Stimulated activated CD8-positive, alpha-beta memory T cell treated with anti-CD3 and anti-CD28 coated beads, Interleukin-12 subunit alpha, Interleukin-12 subunit beta, amount 100 ng/mL, for 4 hours (primary cell): ENCODE data around the gene EARS2.
A peak's percentile ranks its signal among the peaks of the same experiment; 100 is the strongest.
"Not testable (repeated sequence)": the region's sequence is repeated elsewhere in the genome, so short reads cannot be mapped to it uniquely, and the experiment has no call there.

Experiments
- DNase-seq: peaks from one replicate; pipeline ENCODE4 v3.0.0-alpha.2; 2020; ENCODE audit warnings: low read depth

Gene EARS2

DNA sequence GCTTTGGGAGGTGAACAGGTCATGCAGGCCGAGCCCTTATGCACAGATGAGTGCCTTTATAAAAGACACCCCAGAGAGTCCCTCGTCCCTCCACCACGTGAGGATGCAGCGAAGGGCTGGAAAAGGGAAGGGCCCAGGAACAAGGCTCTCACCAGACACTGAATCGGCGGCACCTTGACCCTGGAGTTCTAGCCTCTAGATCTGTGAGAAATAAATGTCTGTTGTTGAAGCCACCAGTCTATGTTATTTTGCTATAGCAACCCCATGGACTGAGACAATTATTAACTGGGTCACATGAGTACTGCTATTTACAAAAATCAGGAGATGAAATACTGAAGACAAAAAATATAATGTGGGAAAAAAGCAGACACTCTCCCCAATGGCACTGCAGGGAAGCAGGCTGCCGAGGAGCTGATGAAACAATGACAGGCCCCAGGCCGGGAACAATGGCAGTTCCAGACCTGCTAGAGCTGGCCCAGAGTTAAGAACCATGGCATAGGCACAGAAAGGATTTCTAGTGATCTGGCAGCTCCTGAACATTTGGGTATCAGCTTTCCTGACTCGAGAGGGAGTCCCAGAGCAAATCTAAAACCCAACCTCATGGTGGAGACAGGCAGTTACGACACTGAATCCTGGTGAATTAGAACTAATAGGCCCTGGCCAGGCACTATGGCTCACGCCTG, 29.0 kb downstream of the EARS2 start:
- DNase-seq: no peak

DNA sequence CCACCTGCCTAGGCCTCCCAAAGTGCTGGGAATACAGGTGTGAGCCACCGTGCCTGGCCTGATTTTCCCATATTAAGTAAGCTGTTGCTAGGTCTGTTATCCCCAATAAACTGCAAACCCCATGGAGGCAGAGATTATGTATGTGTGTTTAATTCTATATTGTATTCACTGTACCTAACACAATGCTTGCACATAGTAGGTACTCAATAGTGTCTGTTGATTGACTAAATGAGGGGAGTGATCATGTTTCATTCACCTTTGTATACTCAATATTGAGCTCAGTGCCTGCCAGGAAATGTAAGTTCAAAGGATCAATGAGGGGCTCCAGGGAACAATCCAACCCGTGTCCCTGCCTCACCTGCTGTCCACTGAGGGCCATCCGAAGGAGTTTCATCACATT, 32.3 kb downstream of the EARS2 start:
- no peak for DNase-seq

DNA sequence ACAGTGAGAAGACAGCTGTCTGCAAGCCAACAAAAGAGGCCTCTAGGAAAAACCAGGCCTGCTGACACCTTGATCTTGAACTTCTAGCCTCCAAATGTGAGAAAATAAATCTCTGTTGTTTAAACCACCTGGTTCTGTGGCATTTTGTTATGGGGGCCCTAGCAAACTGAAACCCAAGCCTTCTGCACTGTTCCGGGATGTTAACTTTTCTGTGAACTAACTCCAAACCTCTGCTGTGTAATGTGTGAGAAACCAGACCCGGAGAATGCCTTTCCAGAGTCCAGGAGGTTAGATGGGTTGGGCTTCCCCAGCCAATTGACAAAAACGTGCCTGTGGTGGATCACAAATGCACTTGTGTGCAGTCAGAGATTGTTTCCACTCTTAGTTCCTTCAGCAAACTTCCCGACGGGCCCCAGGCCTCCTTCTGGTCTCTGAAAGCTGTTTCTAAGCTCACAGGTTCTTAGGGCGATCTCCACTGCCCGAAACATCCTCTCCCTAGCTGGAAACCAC, 33.2 kb downstream of the EARS2 start:
- DNase-seq: no peak

DNA sequence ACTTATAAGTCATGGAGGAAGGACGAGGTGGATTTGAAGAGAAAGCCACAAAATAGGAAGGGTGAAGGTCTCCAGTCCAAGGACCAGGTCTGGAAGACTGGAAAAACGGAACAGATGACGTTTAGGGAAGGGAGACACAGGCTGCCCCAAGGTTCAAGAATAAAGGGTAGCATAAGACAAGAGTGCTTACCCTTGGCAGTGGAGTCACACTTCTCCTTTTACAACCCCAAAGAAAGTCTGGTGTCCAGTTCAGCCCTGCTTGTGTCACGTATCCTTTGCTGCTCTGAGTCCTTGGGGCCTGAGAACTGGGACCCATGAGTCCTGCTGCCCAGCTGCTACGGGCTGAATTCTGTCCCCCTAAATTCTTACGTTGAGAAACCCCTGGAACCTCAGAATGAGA, 33.8 kb downstream of the EARS2 start:
- DNase-seq: no peak

DNA sequence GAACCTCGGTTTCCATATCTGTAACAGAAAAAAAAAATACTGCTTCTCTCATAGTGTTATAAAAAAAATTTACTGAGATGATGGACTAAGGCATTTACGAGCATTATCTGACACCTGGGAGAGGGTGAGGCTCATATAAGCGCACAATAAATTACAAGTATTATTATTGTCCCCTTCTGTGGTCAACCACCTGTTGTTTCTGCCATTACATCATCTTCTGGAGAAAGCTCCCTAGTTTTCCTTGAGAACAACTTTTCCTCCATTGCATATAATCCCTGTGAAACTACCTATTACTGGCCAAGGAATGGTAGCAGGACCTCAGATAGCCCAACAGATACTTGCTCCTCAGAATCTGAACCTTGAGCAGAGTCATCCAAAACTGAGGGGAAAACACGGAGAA, 35.2 kb downstream of the EARS2 start:
- no peak for DNase-seq

DNA sequence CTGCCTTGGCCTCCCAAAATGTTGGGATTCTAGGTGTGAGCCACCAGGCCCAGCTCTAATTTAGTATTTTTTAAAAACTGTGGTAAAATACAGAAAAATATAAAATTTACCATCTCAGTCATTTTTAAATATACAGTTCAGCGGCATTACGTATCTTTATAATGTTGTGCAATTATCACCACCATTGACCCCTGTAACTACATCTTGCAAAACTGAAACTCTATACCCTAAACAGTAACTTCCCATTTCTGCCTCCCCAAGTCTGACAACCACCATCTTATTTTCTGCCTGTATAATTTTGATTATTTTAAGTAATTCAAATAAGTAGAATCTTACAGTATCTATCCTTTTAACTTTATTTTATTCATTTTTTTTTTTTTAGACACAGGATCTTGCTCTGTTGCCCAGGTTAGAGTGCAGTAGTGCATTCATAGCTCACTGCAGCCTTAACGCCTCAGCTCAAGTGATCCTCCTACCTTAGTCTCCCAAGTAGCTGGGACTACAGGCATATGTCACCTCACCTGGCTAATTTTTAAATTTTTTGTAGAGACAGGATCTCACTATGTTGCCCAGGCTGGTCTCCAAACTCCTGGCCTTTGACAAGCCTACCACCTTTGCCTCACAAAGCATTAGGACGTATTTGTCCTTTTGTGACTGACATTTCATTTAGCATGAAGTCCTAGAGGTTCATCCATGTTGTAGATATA, 36.0 kb downstream of the EARS2 start:
- DNase-seq: no peak

DNA sequence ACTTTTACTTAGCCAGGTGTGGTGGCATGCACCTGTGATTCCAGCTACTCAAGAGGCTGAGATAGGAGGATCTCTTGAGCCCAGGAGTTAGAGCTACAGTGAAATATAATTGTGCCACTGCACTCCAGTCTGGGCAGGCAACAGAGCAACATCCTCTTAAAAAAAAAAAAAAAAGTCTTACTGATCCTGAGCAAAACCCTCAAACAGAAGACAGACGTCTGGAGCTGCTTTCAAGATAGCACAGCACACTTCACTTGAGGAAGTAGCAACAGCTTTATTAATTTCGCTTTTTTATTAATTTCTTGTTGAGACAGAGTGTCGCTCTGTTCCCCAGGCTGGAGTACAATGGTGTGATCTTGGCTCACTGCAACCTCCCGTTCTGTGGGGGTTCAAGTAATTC, 36.6 kb downstream of the EARS2 start:
- no peak for DNase-seq

DNA sequence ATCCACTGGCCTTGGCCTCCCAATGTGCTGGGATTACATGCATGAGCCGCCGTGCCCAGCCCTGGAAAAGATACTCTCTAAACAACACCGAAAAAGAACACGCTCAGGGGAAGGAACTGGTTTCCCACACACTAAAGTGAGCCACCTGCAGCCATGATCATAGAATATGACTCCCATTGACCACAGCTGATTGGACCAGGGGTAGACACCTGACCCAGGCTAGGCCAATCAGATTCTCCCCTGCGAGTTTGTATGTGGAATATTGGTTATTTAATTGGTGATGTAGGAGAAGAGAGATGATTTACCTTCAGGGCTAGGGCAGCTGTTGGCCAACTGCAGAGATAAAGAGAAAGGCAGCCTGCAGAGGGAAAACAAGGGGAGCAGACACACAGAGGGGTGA, 37.9 kb downstream of the EARS2 start:
- no peak for DNase-seq

DNA sequence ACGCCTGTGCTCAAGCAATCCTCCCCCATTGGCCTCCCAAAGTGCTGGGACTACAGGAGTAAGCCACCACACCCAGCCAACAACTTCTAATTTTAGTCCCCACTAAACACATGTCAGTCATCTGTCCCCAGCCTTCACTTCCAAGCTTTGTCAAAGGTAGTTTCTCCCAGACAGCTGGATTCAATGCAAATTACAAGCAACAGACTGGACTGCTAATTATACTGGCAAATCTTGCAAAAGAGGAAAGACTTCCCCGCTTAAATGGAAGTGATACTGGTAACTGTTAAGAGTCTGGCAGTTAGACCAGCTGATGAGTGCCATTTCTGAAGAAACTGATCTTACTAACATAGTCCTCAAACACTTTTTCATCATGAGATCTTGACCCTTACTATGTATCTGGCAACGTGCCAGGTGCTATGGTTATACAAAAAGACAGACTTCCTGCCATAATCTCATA, 38.7 kb downstream of the EARS2 start:
- DNase-seq: no peak

DNA sequence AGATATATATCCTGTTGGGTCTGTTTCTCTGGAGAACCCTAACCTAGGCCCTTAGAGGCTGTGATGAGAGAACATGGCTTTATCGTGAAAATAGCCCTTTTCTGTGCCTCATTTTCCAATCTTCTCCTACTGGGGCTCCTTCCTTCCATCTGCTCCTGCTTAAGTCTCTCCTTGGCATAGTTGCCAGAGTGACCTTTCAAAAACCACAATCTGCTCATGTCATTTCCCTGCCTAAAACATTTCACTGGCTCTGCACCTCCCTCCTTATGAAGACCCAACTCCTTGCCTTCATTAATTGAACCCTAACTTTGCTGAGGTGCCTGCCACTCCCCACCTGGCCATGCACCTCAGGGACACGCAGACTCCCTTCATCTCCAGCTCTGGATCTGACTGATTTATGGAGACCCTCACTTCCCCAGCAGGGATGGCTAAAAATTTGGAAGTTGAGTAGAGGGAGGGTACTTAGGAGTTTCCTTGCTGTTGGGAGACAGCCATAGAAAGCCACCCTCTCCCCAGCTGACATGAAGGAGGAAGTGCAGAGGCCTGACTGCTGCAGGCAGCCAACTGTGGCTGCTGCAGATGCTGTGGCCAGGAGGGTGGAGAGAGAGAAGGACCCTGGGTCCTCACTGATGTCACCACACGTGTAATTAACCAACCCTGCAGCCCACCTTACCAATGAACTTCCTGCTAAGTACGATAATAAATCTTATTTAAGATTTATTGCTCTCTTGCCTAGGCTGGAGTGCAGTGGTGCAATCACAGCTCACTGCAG, 40.6 kb downstream of the EARS2 start:
- DNase-seq: no peak

DNA sequence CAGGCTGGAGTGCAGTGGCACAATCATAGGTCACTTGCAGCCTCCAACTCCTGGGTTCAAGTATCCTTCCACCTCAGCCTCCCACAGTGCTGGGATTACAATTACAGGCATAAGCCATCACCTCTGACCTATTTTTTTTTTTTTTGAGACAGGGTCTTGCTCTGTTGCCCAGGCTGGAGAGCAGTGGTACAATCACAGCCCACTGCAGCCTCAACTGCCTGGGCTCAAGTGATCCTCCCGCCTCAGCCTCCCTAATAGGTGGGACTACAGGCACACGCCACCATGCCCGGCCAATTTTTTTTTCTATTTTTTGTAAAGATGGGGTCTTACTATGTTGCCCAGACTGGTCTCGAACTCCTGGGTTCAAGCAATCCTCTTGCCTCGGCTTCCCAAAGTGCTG, 41.3 kb downstream of the EARS2 start:
- no peak for DNase-seq

DNA sequence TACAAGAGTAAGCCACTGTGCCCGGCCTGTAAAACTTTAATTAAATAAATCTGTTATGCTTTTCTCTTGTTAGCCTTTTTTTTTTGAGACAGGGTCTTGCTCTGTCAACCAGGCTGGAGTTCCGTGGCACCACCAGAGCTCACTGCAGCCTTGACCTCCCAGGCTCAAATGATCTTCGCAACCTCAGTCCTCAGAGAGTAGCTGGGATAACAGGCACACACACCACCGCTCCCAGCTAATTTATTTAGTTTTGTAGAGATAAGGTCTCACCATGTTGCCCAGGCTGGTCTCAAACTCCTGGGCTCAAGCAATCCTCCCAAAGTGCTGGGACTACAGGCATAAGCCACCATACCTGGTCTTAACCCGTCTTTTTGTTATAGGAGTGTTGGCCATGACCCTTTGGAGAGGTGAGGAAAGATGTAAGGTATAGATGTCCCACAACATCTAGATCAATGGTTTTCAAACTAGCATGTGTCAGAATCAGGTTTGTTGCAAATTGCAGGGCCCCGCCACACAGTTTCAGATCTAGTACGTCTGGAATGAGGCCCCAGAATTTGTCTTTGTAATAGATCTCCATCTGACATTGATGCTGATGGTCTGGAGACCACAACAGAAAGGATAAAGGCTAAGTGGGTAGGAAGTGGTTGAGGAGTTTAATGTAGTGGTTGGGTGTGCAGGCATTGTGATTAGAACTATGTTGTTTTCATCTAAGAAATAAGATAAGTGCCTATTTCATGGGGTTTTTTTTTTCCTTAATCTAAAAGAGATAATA, 42.6 kb downstream of the EARS2 start:
- DNase-seq: no peak

DNA sequence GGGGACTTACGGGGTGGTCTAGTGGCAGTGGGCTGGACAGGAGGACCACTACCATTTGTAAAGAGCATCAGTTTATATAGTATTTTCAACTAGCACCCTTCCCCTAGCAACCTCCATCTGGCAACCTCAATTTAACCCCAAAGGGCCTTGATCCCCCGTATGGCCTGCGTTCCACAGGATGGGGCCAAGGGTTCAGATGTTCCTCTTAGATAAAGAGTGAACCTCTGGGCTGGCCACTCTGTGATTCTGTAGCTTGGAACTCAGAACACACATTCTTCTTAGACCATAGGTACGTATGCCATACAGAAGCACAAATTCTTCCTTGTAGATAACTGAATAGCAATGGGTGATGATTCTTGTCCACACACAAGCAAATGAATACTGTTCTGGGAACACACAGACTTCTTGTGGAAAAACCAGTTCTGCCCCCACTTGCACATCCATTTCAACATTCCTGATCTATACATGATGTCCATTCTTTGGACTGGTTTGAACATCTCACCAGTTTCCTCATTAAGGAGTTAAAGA, 44.9 kb downstream of the EARS2 start:
- DNase-seq: no peak

DNA sequence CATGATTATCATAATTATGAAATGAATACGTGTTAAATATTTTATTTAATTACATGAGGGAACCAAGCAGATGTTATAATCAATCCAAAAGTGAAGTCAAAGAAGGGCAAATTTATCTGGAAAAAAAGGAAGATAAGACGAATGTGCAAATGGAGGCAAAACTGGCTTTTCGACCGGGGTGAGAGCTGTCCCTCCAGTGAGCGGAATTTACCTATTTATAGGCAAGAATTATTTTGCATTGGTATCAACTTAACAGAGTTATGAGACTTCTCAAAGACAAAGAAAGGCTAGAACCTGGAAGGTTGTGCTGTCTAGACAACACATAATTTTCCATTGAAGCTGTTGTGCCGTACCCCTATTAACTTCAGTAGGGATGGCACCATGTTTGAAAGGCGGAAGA, 45.4 kb downstream of the EARS2 start:
- no peak for DNase-seq

DNA sequence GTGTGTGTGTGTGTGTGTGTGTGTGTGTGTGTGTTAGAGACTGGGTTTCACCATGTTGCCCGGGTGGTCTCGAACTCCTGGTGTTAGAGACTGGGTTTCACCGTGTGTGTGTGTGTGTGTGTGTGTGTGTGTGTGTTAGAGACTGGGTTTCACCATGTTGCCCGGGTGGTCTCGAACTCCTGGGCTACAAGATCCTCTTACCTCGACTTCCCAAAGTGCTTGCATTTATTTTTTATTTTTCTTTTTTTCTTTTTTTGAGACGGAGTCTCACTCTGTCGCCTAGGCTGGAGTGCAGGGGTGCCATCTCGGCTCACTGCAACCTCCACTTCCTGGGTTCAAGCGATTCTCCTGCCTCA, 46.3 kb downstream of the EARS2 start:
- DNase-seq: not testable (repeated sequence)

DNA sequence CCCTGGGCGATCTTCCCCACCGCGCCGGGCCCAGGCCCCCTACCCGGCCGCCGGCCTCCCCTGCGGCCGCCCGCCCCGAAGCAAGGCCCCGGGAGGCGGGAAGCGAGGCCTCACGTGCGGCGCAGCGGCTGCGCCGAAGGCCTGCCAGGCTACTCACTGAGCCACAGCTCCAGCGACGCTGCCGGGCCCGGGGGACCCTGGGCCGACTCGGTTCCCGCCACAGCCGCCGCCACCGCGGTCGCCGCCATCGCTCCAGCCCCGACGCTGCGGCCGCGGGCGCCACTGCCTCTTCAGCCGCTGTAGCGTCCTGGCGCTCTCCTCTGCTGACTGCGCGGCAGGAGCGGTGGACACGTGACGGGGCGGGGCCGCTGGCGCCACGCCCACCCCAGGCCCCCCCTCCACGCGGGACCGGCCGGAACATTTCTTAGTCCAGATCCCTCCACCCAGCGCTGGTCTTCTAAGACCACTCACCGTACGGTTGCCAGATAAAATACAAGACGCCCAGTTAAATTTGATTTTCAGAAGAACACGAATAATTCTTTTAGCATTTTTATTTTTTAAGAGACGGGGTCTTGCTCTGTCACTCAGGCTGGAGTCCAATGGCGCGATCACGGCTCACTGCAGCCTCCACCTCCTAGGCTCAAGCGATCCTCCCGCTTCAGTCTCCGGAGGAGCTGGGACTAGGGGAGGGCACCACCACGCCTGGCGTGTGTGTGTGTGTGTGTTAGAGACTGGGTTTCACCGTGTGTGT, 46.8 kb downstream of the EARS2 start, which contains the start of gene GGA2:
Gene GGA2 (minus strand): TSS at position 331 of the 751 bp plus-strand sequence. CDS start 83 bp downstream, at position 248.
- DNase-seq: peak; percentile 70

DNA sequence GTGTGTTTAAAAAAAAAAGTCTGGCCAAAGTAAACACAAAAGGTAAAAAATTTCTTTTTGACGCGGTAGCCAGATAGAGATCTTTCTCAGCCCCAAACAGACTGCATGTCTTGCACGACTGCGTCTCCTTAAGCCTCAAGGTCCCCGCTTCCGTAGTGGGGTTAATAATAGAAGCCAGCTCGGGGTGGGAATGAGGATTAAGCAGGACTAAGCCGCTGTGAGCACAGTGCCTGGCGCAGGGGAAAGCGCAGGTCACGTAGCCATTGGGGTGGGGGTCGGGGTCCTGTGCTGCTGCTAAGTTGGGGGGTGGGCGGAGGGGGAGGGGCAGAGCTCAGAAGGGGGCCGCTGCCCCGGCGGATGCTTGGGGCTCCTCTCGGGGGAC, 47.4 kb downstream of the EARS2 start:
- DNase-seq: peak; percentile 1

DNA sequence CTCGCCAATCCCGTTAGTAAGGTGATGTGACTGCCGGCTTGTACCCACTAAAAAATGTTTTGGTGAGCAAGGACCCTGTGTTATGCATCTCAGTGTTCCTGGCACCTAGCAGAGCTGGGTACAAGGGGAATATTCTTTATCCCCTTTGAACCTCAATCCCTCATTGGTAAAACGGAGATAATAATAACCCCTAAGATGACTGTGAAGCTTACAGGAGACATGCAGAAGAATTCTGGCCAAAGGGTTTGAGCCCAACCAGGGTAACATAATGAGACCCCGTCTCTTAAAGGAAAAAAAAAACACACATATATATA, 47.8 kb downstream of the EARS2 start:
- DNase-seq: no peak

DNA sequence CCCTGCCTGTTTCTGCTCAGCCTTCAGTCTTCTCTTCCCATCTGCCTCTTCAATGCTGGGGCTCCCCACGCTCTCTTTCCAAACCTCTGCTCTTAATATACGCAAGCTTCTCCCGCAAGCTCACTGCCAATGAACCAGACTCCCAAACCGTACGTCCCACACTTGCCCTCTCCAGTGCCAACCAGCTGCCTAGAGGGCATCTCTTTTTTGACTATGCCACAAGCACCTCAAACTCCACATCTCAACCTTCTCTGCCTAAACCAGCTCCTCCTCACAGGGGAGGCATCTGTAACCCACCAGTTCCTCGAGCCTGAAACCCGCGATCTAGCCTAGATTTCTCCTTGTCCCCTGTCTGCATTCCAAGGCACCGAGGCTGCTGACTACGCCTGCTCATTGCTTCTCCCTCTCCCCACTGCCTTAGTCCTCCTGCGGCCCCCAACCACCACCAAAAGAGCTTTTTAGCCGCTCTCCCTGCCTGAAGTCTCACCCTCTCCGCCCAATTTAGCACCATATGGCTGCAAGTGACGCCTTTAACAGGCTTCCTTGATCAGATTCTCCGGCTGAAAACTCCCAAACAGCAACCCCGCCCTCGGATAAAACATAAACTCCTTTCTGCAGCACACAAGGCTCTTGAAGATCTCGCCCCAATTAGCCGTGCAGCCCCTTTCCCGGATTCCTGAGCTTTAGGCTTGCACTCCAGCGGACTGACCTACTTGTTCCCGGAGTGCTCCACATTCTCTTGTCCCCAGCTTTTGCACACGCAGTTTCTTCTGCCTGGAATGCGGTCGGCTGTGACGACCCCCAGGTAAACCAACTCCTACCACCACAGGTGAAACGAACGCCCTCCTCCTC, 48.3 kb downstream of the EARS2 start:
- no peak for DNase-seq

DNA sequence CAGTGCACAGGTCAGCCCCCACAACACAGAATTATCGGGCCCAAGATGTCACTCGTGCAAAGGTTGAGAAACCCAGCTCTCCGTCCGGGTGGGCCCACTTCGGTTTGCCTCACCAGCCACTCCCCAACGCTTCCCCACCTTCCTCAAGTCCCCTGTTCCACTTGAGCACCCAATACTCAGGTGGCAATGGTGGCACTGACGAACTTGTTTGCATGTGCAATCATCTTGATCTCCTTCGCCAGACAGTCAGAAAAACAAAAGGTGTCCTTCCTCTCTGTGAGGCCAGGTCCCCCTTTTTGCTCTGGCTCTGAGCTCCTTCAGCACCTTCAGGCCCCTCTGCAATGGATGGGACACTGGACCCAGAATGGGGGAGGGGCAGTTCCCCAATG, 50.5 kb downstream of the EARS2 start:
- no peak for DNase-seq
